H9 (cell line): ENCODE data around the gene HS6ST3. TPM values are rescaled to one million over a fixed set of nuclear protein-coding genes. Genes with fewer than 3 reads are reported as not detected.

Source experiments
- DNase-seq: peaks from one replicate; pipeline ENCODE4 v3.0.0-alpha.2; 2017
- H2AFZ ChIP-seq: one replicate; pipeline ENCODE4 v1.6.1; 2013; ENCODE audit warnings: mild to moderate bottlenecking, low read length, control low read depth, moderate library complexity
- H2AK5ac ChIP-seq: 2 replicates; pipeline ENCODE4 v1.6.1; 2013; ENCODE audit warnings: low read length, control low read depth, mixed read lengths; ENCODE audit not compliant: insufficient read length
- H2BK120ac ChIP-seq: one replicate; pipeline ENCODE4 v1.6.1; 2013; ENCODE audit warnings: low read depth, mild to moderate bottlenecking, low read length, control low read depth, inconsistent platforms; ENCODE audit not compliant: poor library complexity, severe bottlenecking
- H2BK12ac ChIP-seq: 2 replicates; pipeline ENCODE4 v1.6.1; 2013; ENCODE audit warnings: low read length, control low read depth, mixed read lengths, low read depth; ENCODE audit not compliant: insufficient read length
- H2BK15ac ChIP-seq: 2 replicates; pipeline ENCODE4 v1.6.1; 2013; ENCODE audit warnings: low read depth, low read length, control low read depth
- H2BK20ac ChIP-seq: one replicate; pipeline ENCODE4 v1.6.1; 2013; ENCODE audit warnings: low read depth, mild to moderate bottlenecking, low read length, control low read depth, inconsistent platforms; ENCODE audit not compliant: poor library complexity, severe bottlenecking
- H2BK5ac ChIP-seq: 2 replicates; pipeline ENCODE4 v1.6.1; 2013; ENCODE audit warnings: low read length, control low read depth, mixed read lengths; ENCODE audit not compliant: insufficient read length
- H3K14ac ChIP-seq: 2 replicates; pipeline ENCODE4 v1.6.1; 2013; ENCODE audit warnings: low read length, control low read depth; ENCODE audit not compliant: insufficient read depth
- H3K18ac ChIP-seq: 2 replicates; pipeline ENCODE4 v1.6.1; 2013; ENCODE audit warnings: low read depth, mild to moderate bottlenecking, mixed read lengths, low read length, control low read depth; ENCODE audit not compliant: insufficient read length
- H3K23ac ChIP-seq: 2 replicates; pipeline ENCODE4 v1.6.1; 2013; ENCODE audit warnings: low read length, control low read depth, mixed read lengths, low read depth; ENCODE audit not compliant: insufficient read length
- H3K23me2 ChIP-seq: 2 replicates; pipeline ENCODE4 v1.6.1; 2013; ENCODE audit warnings: low read depth, mild to moderate bottlenecking, mixed read lengths, low read length, control low read depth; ENCODE audit not compliant: insufficient read length, poor library complexity, severe bottlenecking
- H3K27ac ChIP-seq: 2 replicates; pipeline ENCODE4 v1.5.1; 2013; ENCODE audit warnings: low read length, control low read depth, mixed read lengths, low read depth; ENCODE audit not compliant: insufficient read length
- H3K27me3 ChIP-seq: 2 replicates; pipeline ENCODE4 v1.6.1; 2013; ENCODE audit warnings: low read length, control low read depth, inconsistent platforms; ENCODE audit not compliant: insufficient read depth
- H3K4ac ChIP-seq: 2 replicates; pipeline ENCODE4 v1.6.1; 2013; ENCODE audit warnings: low read depth, mild to moderate bottlenecking, control low read depth, inconsistent platforms, low read length, moderate library complexity
- H3K4me1 ChIP-seq: 2 replicates; pipeline ENCODE4 v1.6.1; 2013; ENCODE audit warnings: low read length, control low read depth, inconsistent platforms; ENCODE audit not compliant: insufficient read depth
- H3K4me2 ChIP-seq: 2 replicates; pipeline ENCODE4 v1.6.1; 2013; ENCODE audit warnings: low read length, control low read depth, mixed read lengths; ENCODE audit not compliant: insufficient read length, insufficient read depth
- H3K56ac ChIP-seq: 2 replicates; pipeline ENCODE4 v1.6.1; 2013; ENCODE audit warnings: low read depth, mild to moderate bottlenecking, mixed read lengths, low read length, control low read depth; ENCODE audit not compliant: insufficient read length
- H3K79me1 ChIP-seq: 2 replicates; pipeline ENCODE4 v1.6.1; 2013; ENCODE audit warnings: low read depth, mild to moderate bottlenecking, moderate library complexity, low read length, control low read depth, inconsistent platforms; ENCODE audit not compliant: insufficient read depth, poor library complexity, severe bottlenecking
- H3K79me2 ChIP-seq: 2 replicates; pipeline ENCODE4 v1.6.1; 2013; ENCODE audit warnings: low read length, control low read depth, inconsistent platforms; ENCODE audit not compliant: insufficient read depth
- H3K9ac ChIP-seq: 2 replicates; pipeline ENCODE4 v1.6.1; 2013; ENCODE audit warnings: low read length, control low read depth, mixed read lengths; ENCODE audit not compliant: insufficient read length; ENCODE audit errors: extremely low read depth
- H3K9me3 ChIP-seq: one replicate; pipeline ENCODE4 v1.6.1; 2013; ENCODE audit warnings: low read depth, low read length, inconsistent platforms; ENCODE audit not compliant: control insufficient read depth
- H3T11ph ChIP-seq: one replicate; pipeline ENCODE4 v1.6.1; 2013; ENCODE audit warnings: mild to moderate bottlenecking, low read length, control low read depth, inconsistent platforms
- H4K20me1 ChIP-seq: one replicate; pipeline ENCODE4 v1.6.1; 2013; ENCODE audit not compliant: control insufficient read depth, insufficient read length, insufficient read depth
- H4K5ac ChIP-seq: 2 replicates; pipeline ENCODE4 v1.6.1; 2013; ENCODE audit warnings: low read depth, mild to moderate bottlenecking, mixed read lengths, low read length, control low read depth; ENCODE audit not compliant: insufficient read length
- H4K8ac ChIP-seq: replicated peaks from 2 replicates; pipeline ENCODE4 v1.6.1; 2013; ENCODE audit warnings: low read length, control low read depth, mixed read lengths, low read depth; ENCODE audit not compliant: insufficient read length
- H4K91ac ChIP-seq: 2 replicates; pipeline ENCODE4 v1.6.1; 2013; ENCODE audit warnings: low read depth, mild to moderate bottlenecking, moderate library complexity, mixed read lengths, low read length, control low read depth; ENCODE audit not compliant: insufficient read length
- H3K27ac Mint-ChIP-seq, 3 experiments: 2 replicates in 2 of 3; 3 replicates in 1 of 3; pipeline ENCODE4 v1.8.0; 2020 to 2021; ENCODE audit warnings: mixed read lengths in 3 of 3, mild to moderate bottlenecking in 1 of 3, moderate library complexity in 1 of 3
- H3K27me3 Mint-ChIP-seq: 2 replicates; pipeline ENCODE4 v1.8.0; 2021; ENCODE audit warnings: low read depth, mild to moderate bottlenecking, moderate library complexity, mixed read lengths
- H3K36me3 Mint-ChIP-seq, 3 experiments: 2 replicates in 2 of 3; 3 replicates in 1 of 3; pipeline ENCODE4 v1.8.0; 2020 to 2021; ENCODE audit warnings: low read depth in 3 of 3, mixed read lengths in 3 of 3; ENCODE audit not compliant: insufficient read depth in 1 of 3
- H3K4me1 Mint-ChIP-seq, 2 experiments: 2 replicates each; pipeline ENCODE4 v1.8.0; 2020; ENCODE audit warnings: mixed read lengths in 2 of 2
- H3K4me3 Mint-ChIP-seq, 2 experiments: 2 replicates in 1 of 2; 3 replicates in 1 of 2; pipeline ENCODE4 v1.8.0; 2020 to 2021; ENCODE audit warnings: mild to moderate bottlenecking in 2 of 2, mixed read lengths in 2 of 2, moderate library complexity in 1 of 2
- H3K9me3 Mint-ChIP-seq, 2 experiments: 2 replicates in 1 of 2; 3 replicates in 1 of 2; pipeline ENCODE4 v1.8.0; 2020; ENCODE audit warnings: mild to moderate bottlenecking in 2 of 2, mixed read lengths in 2 of 2, moderate library complexity in 1 of 2
- microRNA-seq: library from miRNA; unstranded; fragments of <30 nt; microRNA quantifications from one replicate; pipeline ENCODE4, GENCODE V29; 2020; ENCODE audit warnings: borderline microRNAs expressed
- total RNA-seq: library from RNA; stranded (reverse); gene quantifications from 2 replicates; pipeline ENCODE4 v1.2.1, GENCODE V29; 2021
- TF ChIP-seq, protein P1 (sequence below): fragments of 200-600 bp; sonication (generic); conservative IDR thresholded peaks from 3 replicates; pipeline ENCODE4 v1.8.0; 2021; ENCODE audit warnings: antibody characterized with exemption, mild to moderate bottlenecking

The HS6ST3 gene
- total RNA-seq, 1 experiment from 2014 or later = 0.44 TPM

DNA sequence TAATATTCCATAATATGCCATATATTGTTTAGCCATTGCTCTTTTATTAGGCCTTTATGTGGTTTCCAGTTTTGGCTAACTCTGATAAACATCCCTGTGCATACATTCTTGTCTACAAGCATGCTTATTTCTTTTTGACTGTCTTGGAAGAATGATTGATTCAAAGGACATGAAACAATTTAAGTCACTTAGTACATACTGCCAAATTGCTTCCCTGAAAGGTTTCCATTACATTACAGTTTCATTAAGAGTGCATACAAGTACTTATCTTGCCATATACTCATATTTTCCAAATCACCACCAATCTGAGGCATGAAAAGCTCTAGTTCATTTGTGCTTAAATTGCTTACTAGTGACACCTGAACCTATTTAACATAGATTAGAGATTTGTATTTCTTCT lies 790.5 kb downstream of the HS6ST3 start:
- DNase-seq = no peak
- Mint-ChIP-seq H3K9me3 (peaks cover 4 to 8% of the 10 kb centered on the region in 2 experiments; a peak in 4 of 5 replicates), H3K27me3 (peaks cover 2% of the 10 kb centered on the region; the same call in 1 of the 2 replicates), H3K27ac (no peak overlapping the region), H3K4me1 (no peaks in the 10 kb centered on the region), H3K4me3 (no peak overlapping the region), H3K36me3 (0 out of 7 replicates have a peak, but pooled peaks cover 0 to 3% (median 0%) of the 10 kb centered on the region in 3 experiments)
- Histone ChIP-seq H3K56ac (no peak overlapping the region), H3K14ac (no peak overlapping the region), H2AK5ac (no peak overlapping the region), H3K9ac (no peak overlapping the region), H2BK5ac (no peak overlapping the region), H4K20me1 (no peaks in the 10 kb centered on the region), H3K4me1 (no peaks in the 10 kb centered on the region), H3K27me3 (no peaks in the 10 kb centered on the region), H3K18ac (no peak overlapping the region), H3K9me3 (no peaks in the 10 kb centered on the region), H3T11ph (no peak overlapping the region), H3K23ac (no peak overlapping the region), H4K5ac (no peak overlapping the region), H2BK120ac (no peak overlapping the region), H3K23me2 (no peaks in the 10 kb centered on the region), H2BK12ac (no peak overlapping the region), H3K79me1 (no peaks in the 10 kb centered on the region), H3K27ac (no peak overlapping the region), H2AFZ (no peak overlapping the region), H3K79me2 (no peaks in the 10 kb centered on the region), H3K4ac (no peak overlapping the region), H2BK15ac (no peak overlapping the region), H4K91ac (no peak overlapping the region), H3K4me2 (no peak overlapping the region), H4K8ac (no peak overlapping the region), H2BK20ac (no peak overlapping the region)
- TF ChIP-seq, protein P1, sequence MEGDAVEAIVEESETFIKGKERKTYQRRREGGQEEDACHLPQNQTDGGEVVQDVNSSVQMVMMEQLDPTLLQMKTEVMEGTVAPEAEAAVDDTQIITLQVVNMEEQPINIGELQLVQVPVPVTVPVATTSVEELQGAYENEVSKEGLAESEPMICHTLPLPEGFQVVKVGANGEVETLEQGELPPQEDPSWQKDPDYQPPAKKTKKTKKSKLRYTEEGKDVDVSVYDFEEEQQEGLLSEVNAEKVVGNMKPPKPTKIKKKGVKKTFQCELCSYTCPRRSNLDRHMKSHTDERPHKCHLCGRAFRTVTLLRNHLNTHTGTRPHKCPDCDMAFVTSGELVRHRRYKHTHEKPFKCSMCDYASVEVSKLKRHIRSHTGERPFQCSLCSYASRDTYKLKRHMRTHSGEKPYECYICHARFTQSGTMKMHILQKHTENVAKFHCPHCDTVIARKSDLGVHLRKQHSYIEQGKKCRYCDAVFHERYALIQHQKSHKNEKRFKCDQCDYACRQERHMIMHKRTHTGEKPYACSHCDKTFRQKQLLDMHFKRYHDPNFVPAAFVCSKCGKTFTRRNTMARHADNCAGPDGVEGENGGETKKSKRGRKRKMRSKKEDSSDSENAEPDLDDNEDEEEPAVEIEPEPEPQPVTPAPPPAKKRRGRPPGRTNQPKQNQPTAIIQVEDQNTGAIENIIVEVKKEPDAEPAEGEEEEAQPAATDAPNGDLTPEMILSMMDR = no peak

Small RNA genes within 50 kb of the gene (microRNA-seq; reads per million reads assigned to microRNA genes)
- gene MIR4501 = not detected

Other genes starting within 250 kb of the HS6ST3 start
- gene UGGT2, start 36.7 kb upstream of the HS6ST3 start, total RNA-seq = 31.3 and 34.5 TPM in 2 replicates